Endothelial cell of umbilical vein (primary cell): ENCODE results near the gene MS4A10. TPM values are rescaled to one million over a fixed set of nuclear protein-coding genes. Genes with fewer than 3 reads are reported as not detected.

ENCODE experiments used
- BruUV-seq: library from RNA; stranded (reverse); fragments of 400-500 nt; replicated peaks from 2 replicates; lab custom pipeline; 2021; lab: Mats Ljungman, UMichigan
- CTCF ChIA-PET: fragments of 300-600, 350-600 bp; sonication (Branson Sonifier 250); formaldehyde crosslinking; loops from one replicate; lab custom pipeline; 2021; ENCODE audit warnings: antibody characterized with exemption, inconsistent platforms; lab: Charles Lee
- POLR2A ChIA-PET: fragments of 300-600, 350-600 bp; sonication (Branson Sonifier 250); formaldehyde crosslinking; loops from one replicate; lab custom pipeline; 2021; ENCODE audit warnings: antibody characterized with exemption, inconsistent platforms; lab: Charles Lee
- DNase-seq: peaks from one replicate; pipeline ENCODE4 v3.0.0-alpha.2; 2011; ENCODE audit warnings: low read depth, low spot score
- FAIRE-seq: peaks from 2 replicates; lab custom pipeline; 2011; peaks lifted over from hg19 to GRCh38; lab: Jason Lieb, UNC
- H2AFZ ChIP-seq: 2 replicates; pipeline ENCODE4 v1.6.0; 2012; ENCODE audit warnings: low read depth, low read length, control low read depth, inconsistent platforms
- H3K27ac ChIP-seq: 2 replicates; pipeline ENCODE4 v1.5.1; 2011; ENCODE audit warnings: low read depth, mild to moderate bottlenecking, control low read depth, low read length, moderate library complexity; ENCODE audit not compliant: insufficient read depth
- H3K27me3 ChIP-seq, 2 experiments: 2 replicates each; pipeline versions ENCODE4 v1.6.0 to v1.6.1; 2011; ENCODE audit warnings: low read length in 2 of 2, mixed read lengths in 1 of 2; ENCODE audit not compliant: control insufficient read depth in 2 of 2, insufficient read depth in 2 of 2
- H3K36me3 ChIP-seq, 2 experiments: 2 replicates in 1 of 2; 3 replicates in 1 of 2; pipeline ENCODE4 v1.5.1; 2011; ENCODE audit warnings: low read length in 2 of 2, mild to moderate bottlenecking in 1 of 2, moderate library complexity in 1 of 2; ENCODE audit not compliant: control insufficient read depth in 2 of 2, insufficient read depth in 2 of 2; ENCODE audit errors: extremely low read depth in 1 of 2
- H3K4me1 ChIP-seq: 3 replicates; pipeline ENCODE4 v1.5.1; 2011; ENCODE audit warnings: mild to moderate bottlenecking, low read length; ENCODE audit not compliant: control insufficient read depth, insufficient read depth; ENCODE audit errors: extremely low read depth
- H3K4me2 ChIP-seq: 2 replicates; pipeline ENCODE4 v1.6.1; 2011; ENCODE audit warnings: low read length, control low read depth, mixed read lengths; ENCODE audit not compliant: insufficient read depth
- H3K4me3 ChIP-seq, 3 experiments: fragments of 200-600 bp in 1 of 3; sonication (generic), shearing (Covaris generic) in 1 of 3; replicated peaks in 1 of 3; 2 replicates each; pipeline ENCODE4 v1.5.1; 2011 to 2016; ENCODE audit warnings: control low read depth in 3 of 3, low read length in 3 of 3, mild to moderate bottlenecking in 2 of 3, inconsistent platforms in 1 of 3, low read depth in 1 of 3, moderate library complexity in 1 of 3; ENCODE audit not compliant: insufficient read depth in 1 of 3
- H3K79me2 ChIP-seq: 2 replicates; pipeline ENCODE4 v1.6.0; 2012; ENCODE audit warnings: low read length, inconsistent platforms; ENCODE audit not compliant: control insufficient read depth, insufficient read depth
- H3K9ac ChIP-seq: replicated peaks from 2 replicates; pipeline ENCODE3; 2011; ENCODE audit warnings: low read length, control low read depth; ENCODE audit not compliant: insufficient read depth; ENCODE audit errors: extremely low read depth
- H3K9me1 ChIP-seq: replicated peaks from 3 replicates; pipeline ENCODE4 v1.6.0; 2011; ENCODE audit warnings: mild to moderate bottlenecking, low read length; ENCODE audit not compliant: control insufficient read depth, insufficient read depth; ENCODE audit errors: extremely low read depth
- H3K9me3 ChIP-seq: replicated peaks from 2 replicates; pipeline ENCODE4 v1.5.1; 2012; ENCODE audit warnings: low read length, inconsistent platforms; ENCODE audit not compliant: control insufficient read depth, insufficient read depth
- H4K20me1 ChIP-seq: replicated peaks from 2 replicates; pipeline ENCODE3; 2011; ENCODE audit warnings: mild to moderate bottlenecking, low read length; ENCODE audit not compliant: control insufficient read depth, insufficient read depth; ENCODE audit errors: extremely low read depth
- CTCF ChIP-seq, 2 donors: IDR thresholded peaks; 1 replicate in 1 of 2; 2 replicates in 1 of 2; pipeline ENCODE4 v1.5.1; 2011; ENCODE audit warnings: low read length in 2 of 2, mild to moderate bottlenecking in 2 of 2, moderate library complexity in 2 of 2, control low read depth in 1 of 2, inconsistent platforms in 1 of 2, low read depth in 1 of 2; ENCODE audit not compliant: insufficient read depth in 1 of 2; ENCODE audit errors: extremely low read depth in 1 of 2
- EZH2 ChIP-seq: IDR thresholded peaks from 2 replicates; pipeline ENCODE4 v1.6.1; 2012; ENCODE audit warnings: borderline replicate concordance, low read depth, mild to moderate bottlenecking, moderate library complexity, low read length, inconsistent platforms; ENCODE audit not compliant: severe bottlenecking
- FOS ChIP-seq: IDR thresholded peaks from 2 replicates; pipeline ENCODE4 v1.6.1; 2011; ENCODE audit warnings: mild to moderate bottlenecking, low read length, moderate library complexity, borderline replicate concordance; ENCODE audit not compliant: insufficient read depth
- JUN ChIP-seq: IDR thresholded peaks from 2 replicates; pipeline ENCODE4 v1.6.1; 2011; ENCODE audit warnings: borderline replicate concordance, low read depth; ENCODE audit not compliant: insufficient read length, insufficient read depth
- POLR2A ChIP-seq: IDR thresholded peaks from 2 replicates; pipeline ENCODE4 v1.6.1; 2012; ENCODE audit warnings: low read depth, mild to moderate bottlenecking, control low read depth, low read length
- dilution Hi-C: fragments of 300-500 bp; cut with MboI; formaldehyde crosslinking; loops from one replicate; pipeline ENCODE4 v1.15.0; 2019; ENCODE audit warnings: low sequenced_read_pairs; ENCODE audit not compliant: extremely low pct_ligation_motif_present
- intact Hi-C: fragments of 100-400 bp; cut with micrococcal nuclease; formaldehyde crosslinking; loops from one replicate; pipeline ENCODE4 v1.10.0; 2022
- polyA plus RNA-seq, 4 experiments: library from polyadenylated mRNA; depleted of rRNA in 3 of 4; stranded (reverse) in 3 of 4; unstranded in 1 of 4; fragments of >200 nt; gene quantifications; 2 replicates each; pipeline versions ENCODE4 v1.2.1 to v1.2.3, GENCODE V29; 2011 to 2012; ENCODE audit warnings: missing spikeins in 1 of 4
- total RNA-seq: library from RNA; stranded (reverse); gene quantifications from 2 replicates; pipeline ENCODE4 v1.2.3, GENCODE V29; 2021

Gene MS4A10
- total and polyA plus RNA-seq, 2 donors (not counting 3 experiments of a cell fraction or from before 2014, with no cell fraction given), result not detected

DNA sequence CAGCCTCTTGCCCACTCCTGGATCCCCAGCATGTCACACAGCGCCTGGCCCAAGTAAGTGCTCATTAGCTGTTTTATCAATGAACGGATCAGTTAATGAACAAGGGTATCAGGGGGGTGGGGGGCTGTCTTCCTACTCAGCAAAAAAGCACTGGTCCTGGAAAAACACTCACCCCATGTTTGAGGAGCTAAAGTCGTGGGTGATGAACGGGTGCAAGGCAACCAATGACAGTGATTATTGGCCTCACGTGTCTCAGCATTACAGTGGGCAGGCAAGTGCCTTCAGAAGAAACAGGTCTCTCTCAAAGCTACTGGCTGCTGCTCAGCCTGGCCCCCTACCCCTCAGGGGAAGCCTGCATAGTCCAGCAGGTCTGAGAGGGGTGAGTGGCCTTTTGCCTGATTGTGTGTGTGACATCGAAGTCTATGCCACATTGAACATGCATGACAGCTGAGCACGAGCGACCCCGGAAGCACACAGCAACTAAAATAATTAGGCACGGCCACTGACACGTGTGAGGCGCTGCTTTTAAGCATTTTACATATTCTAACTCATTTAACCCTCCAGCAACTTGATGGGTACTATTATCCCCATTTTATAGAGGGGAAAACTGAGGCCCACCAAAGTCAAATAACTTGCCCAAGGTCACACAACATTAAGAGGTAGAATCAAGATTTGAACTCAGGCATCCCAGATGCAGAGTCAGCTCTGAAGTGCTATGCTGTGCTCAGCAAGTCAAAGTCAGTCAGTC lies 2.6 kb upstream of the MS4A10 start:
- no peak for FAIRE-seq
- intact Hi-C loops, result no loop called here
- Histone ChIP-seq H3K36me3 (no peaks in the 10 kb centered on the region), H3K79me2 (no peaks in the 10 kb centered on the region), H3K4me2 (no peak overlapping the region), H3K27ac (no peak overlapping the region), H3K4me3 (no peak overlapping the region), H3K27me3 (no peaks in the 10 kb centered on the region), H3K4me1 (peaks cover 19% of the 10 kb centered on the region), H3K9me3 (no peaks in the 10 kb centered on the region), H4K20me1 (no peaks in the 10 kb centered on the region), H3K9ac (no peak overlapping the region), H2AFZ (no peak overlapping the region), H3K9me1 (no peaks in the 10 kb centered on the region)
- DNase-seq, result no peak
- CTCF ChIA-PET, result interaction anchor here (1.7 to 2.5 kb wide), 2 partner anchors 105 to 117 kb away, joined by 4 to 9 read pairs; no protein-coding TSS in a partner anchor
- dilution Hi-C loops, result no loop called here
- TF ChIP-seq EZH2 (no peak), FOS (no peak), POLR2A (no peak), CTCF (IDR thresholded peaks at IDR 0.05; ENCODE audit: extremely low read depth in 1 of 2, insufficient read depth in 1 of 2, low read depth in 1 of 2, low read length in 2 of 2) (no peak), JUN (no peak)
- no TSS peak for BruUV-seq
- POLR2A ChIA-PET, result no interaction called here
